NCI-H1436 treated with DMSO at 0.1 percent for 48 hours (cell line): Measurements from ENCODE around the gene CACNG6.
"Not testable (repeated sequence)": the region's sequence is repeated elsewhere in the genome, so short reads cannot be mapped to it uniquely, and the experiment has no call there.

Source experiments
- DNase-seq: peaks from one replicate; lab custom pipeline; 2025; lab: John Stamatoyannopoulos, UW

Gene CACNG6

GRCh38 chr19:53991224-53992113 is at the start of gene CACNG6:
CACNG6 (plus strand) TSS chr19:53991637; CDS start chr19:53992878, 1,241 bp downstream.
- no peak for DNase-seq

- DNase-seq, result no peak
These were observed 49.2 kb upstream of the CACNG6 start for GRCh38 chr19:53942001-53942786.

- DNase-seq, result no peak
These were observed 47.0 kb upstream of the CACNG6 start for GRCh38 chr19:53944416-53944815.

- no peak for DNase-seq
These were observed 46.5 kb upstream of the CACNG6 start for GRCh38 chr19:53944933-53945332.

- no peak for DNase-seq
These were observed 46.0 kb upstream of the CACNG6 start for GRCh38 chr19:53945441-53945840.

GRCh38 chr19:53945998-53946397 is 45.4 kb upstream of the CACNG6 start:
- DNase-seq, result no peak

GRCh38 chr19:53947624-53948023 is 43.8 kb upstream of the CACNG6 start:
- no peak for DNase-seq

GRCh38 chr19:53948611-53949010 is 42.8 kb upstream of the CACNG6 start:
- not testable (repeated sequence) for DNase-seq

GRCh38 chr19:53951436-53951835 is 40.0 kb upstream of the CACNG6 start:
- DNase-seq, result no peak

GRCh38 chr19:53951947-53952346 is 39.5 kb upstream of the CACNG6 start:
- no peak for DNase-seq

GRCh38 chr19:53953383-53953782 is 38.1 kb upstream of the CACNG6 start:
- no peak for DNase-seq

GRCh38 chr19:53957448-53958167 is 33.8 kb upstream of the CACNG6 start:
- DNase-seq, result no peak

- DNase-seq, result no peak
These were observed 33.3 kb upstream of the CACNG6 start for GRCh38 chr19:53958168-53958571.

- no peak for DNase-seq
These were observed 32.3 kb upstream of the CACNG6 start for GRCh38 chr19:53958823-53959757.

GRCh38 chr19:53960187-53960586 is 31.2 kb upstream of the CACNG6 start:
- no peak for DNase-seq

- no peak for DNase-seq
These were observed 30.6 kb upstream of the CACNG6 start for GRCh38 chr19:53960886-53961285.

- no peak for DNase-seq
These were observed 29.7 kb upstream of the CACNG6 start for GRCh38 chr19:53961523-53962356.

- no peak for DNase-seq
These were observed 28.5 kb upstream of the CACNG6 start, which contains the start of gene CACNG8 for GRCh38 chr19:53962887-53963431. CACNG8 (plus strand) TSS chr19:53962937.

GRCh38 chr19:53965091-53965490 is 26.3 kb upstream of the CACNG6 start:
- DNase-seq, result no peak

GRCh38 chr19:53966931-53967330 is 24.5 kb upstream of the CACNG6 start:
- no peak for DNase-seq
